Cardiac muscle cell (in vitro differentiated cells and primary cell): ENCODE results near the gene CDR2. TPM values are rescaled to one million over a fixed set of nuclear protein-coding genes. Genes with fewer than 3 reads are reported as not detected.
"Not testable (repeated sequence)": the region's sequence is repeated elsewhere in the genome, so short reads cannot be mapped to it uniquely, and the experiment has no call there.

Source experiments
- DNase-seq, 2 donors: peaks; one replicate each; pipeline versions ENCODE4 v3.0.0 to v3.0.0-alpha.2; 2010 to 2017; ENCODE audit warnings: low read depth in 1 of 2, low spot score in 1 of 2
- H3K27ac ChIP-seq: fragments of 200-600 bp; sonication (generic); 2 replicates; pipeline ENCODE4 v1.5.1; 2016
- H3K27me3 ChIP-seq: fragments of 200-600 bp; sonication (generic); 2 replicates; pipeline ENCODE4 v1.6.0; 2016; ENCODE audit warnings: control low read depth
- H3K36me3 ChIP-seq: fragments of 200-600 bp; sonication (generic); 2 replicates; pipeline ENCODE4 v1.5.1; 2016; ENCODE audit warnings: control low read depth
- H3K4me1 ChIP-seq: fragments of 200-600 bp; sonication (generic); 2 replicates; pipeline ENCODE4 v1.8.1; 2017; ENCODE audit warnings: low read depth, mild to moderate bottlenecking, mixed run types
- H3K4me3 ChIP-seq: fragments of 200-600 bp; sonication (generic); 2 replicates; pipeline ENCODE4 v1.5.1; 2016; ENCODE audit warnings: mild to moderate bottlenecking
- H3K9me3 ChIP-seq: fragments of 200-600 bp; sonication (generic); 2 replicates; pipeline ENCODE4 v1.5.1; 2017; ENCODE audit warnings: low read depth, mild to moderate bottlenecking, control low read depth
- CTCF ChIP-seq: IDR thresholded peaks from 2 replicates; pipeline ENCODE4 v1.5.1; 2012; ENCODE audit warnings: low read depth, mild to moderate bottlenecking, low read length
- polyA plus RNA-seq: library from polyadenylated mRNA; unstranded; fragments of >200 nt; fragmentation: Nextera tagmentation; extraction: Ambion mirVana; gene quantifications from 2 replicates; pipeline ENCODE4 v1.2.1, GENCODE V29; 2016
- total RNA-seq: library from RNA; depleted of rRNA; stranded (reverse); fragments of >200 nt; gene quantifications from 2 replicates; pipeline ENCODE4 v1.2.3, GENCODE V29; 2016

Gene CDR2
- total and polyA plus RNA-seq, 2 experiments from 2014 or later: 9.7 to 10.7 TPM

- TF ChIP-seq CTCF: no peak
- DNase-seq: no peak
Measured at GRCh38 chr16:22418826-22419225, 44.4 kb upstream of the CDR2 start.

GRCh38 chr16:22417798-22418197 lies 43.4 kb upstream of the CDR2 start:
- DNase-seq: not testable (repeated sequence)

More at GRCh38 chr16:22418826-22419225, 44.4 kb upstream of the CDR2 start:
- Histone ChIP-seq H3K27ac (no peak overlapping the region), H3K9me3 (no peaks in the 10 kb centered on the region), H3K4me3 (no peak overlapping the region), H3K27me3 (no peaks in the 10 kb centered on the region), H3K4me1 (no peaks in the 10 kb centered on the region), H3K36me3 (peaks cover 3% of the 10 kb centered on the region)

DNA sequence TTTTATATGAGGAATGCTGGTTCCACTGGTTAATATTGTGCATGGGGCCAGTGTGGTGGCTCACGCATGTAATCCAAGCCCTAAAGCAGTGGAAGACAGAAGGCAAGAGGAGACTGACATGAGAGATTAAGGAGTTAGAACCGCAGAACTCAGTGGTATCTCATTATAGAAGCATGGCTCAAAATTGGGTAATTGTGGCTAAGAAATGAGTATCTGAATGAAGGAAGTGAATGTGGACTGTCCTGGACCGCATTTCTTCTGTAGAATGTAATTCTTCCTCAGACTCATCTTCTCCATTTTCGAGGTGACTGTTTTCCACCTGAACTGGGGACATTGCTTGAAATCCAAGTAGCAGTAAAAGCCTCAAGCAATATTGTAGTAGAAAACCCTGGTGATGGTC lies 42.6 kb upstream of the CDR2 start:
- Histone ChIP-seq H3K9me3 (no peaks in the 10 kb centered on the region), H3K4me1 (no peaks in the 10 kb centered on the region), H3K27ac (no peak overlapping the region), H3K36me3 (peaks cover 3% of the 10 kb centered on the region), H3K4me3 (no peak overlapping the region), H3K27me3 (no peaks in the 10 kb centered on the region)
- TF ChIP-seq CTCF: no peak
- no peak for DNase-seq

More at GRCh38 chr16:22417798-22418197, 43.4 kb upstream of the CDR2 start:
- not testable (repeated sequence) for H3K27me3 ChIP-seq, H3K4me3 ChIP-seq, H3K36me3 ChIP-seq, H3K27ac ChIP-seq, H3K4me1 ChIP-seq, H3K9me3 ChIP-seq

- no peak for DNase-seq
- Histone ChIP-seq H3K4me1 (no peaks in the 10 kb centered on the region), H3K9me3 (no peaks in the 10 kb centered on the region), H3K27me3 (no peaks in the 10 kb centered on the region), H3K27ac (no peak overlapping the region), H3K36me3 (no peaks in the 10 kb centered on the region), H3K4me3 (no peak overlapping the region)
- no peak for TF ChIP-seq CTCF
Measured at GRCh38 chr16:22413819-22414218, 39.4 kb upstream of the CDR2 start.

DNA sequence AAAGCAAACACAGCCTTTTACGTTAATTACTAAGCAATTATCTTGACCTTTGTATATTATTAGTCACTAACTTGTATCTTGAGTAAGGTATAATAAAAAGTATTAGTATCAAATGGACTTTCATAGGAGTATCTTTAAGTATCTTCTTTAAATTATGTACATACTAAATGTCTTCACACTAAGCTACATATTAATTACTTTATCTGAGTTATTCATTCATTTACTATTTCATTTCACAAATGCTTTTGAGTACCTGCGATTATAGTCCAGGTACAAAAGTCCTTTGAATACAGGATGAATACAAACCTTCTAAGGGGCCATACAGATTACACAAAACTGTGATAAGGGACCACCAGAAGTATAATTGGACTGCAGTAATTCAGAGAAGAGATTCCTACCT lies 33.1 kb upstream of the CDR2 start:
- TF ChIP-seq CTCF: no peak
- Histone ChIP-seq H3K9me3 (no peaks in the 10 kb centered on the region), H3K27ac (no peak overlapping the region), H3K4me1 (no peaks in the 10 kb centered on the region), H3K36me3 (no peaks in the 10 kb centered on the region), H3K4me3 (no peak overlapping the region), H3K27me3 (no peaks in the 10 kb centered on the region)
- no peak for DNase-seq

GRCh38 chr16:22402191-22402590 lies 27.8 kb upstream of the CDR2 start:
- DNase-seq: no peak
- H3K36me3 ChIP-seq: no peaks in the 10 kb centered on the region
- H3K9me3 ChIP-seq: no peaks in the 10 kb centered on the region

More at GRCh38 chr16:22402191-22402590, 27.8 kb upstream of the CDR2 start:
- no peak for TF ChIP-seq CTCF
- Histone ChIP-seq H3K4me3 (no peak overlapping the region), H3K27me3 (no peaks in the 10 kb centered on the region), H3K4me1 (no peaks in the 10 kb centered on the region), H3K27ac (no peak overlapping the region)
